MCF 10A (cell line): ENCODE data around the gene C6orf62. TPM values are rescaled to one million over a fixed set of nuclear protein-coding genes. Genes with fewer than 3 reads are reported as not detected.
"Not testable (repeated sequence)": the region's sequence is repeated elsewhere in the genome, so short reads cannot be mapped to it uniquely, and the experiment has no call there.

Source experiments
- BruUV-seq: library from RNA; stranded (reverse); fragments of 400-500 nt; replicated peaks from 2 replicates; lab custom pipeline; 2021; lab: Mats Ljungman, UMichigan
- CTCF ChIA-PET: fragments of 300-600 bp; sonication (Branson Sonifier 250); formaldehyde crosslinking; extraction: SDS; loops from one replicate; lab custom pipeline; 2021; ENCODE audit warnings: antibody characterized with exemption, inconsistent platforms; lab: Yijun Ruan, JAX
- POLR2A ChIA-PET: fragments of 300-600, 350-650 bp; sonication (Branson Sonifier 250); formaldehyde crosslinking; extraction: SDS; loops from one replicate; lab custom pipeline; 2020; ENCODE audit warnings: antibody characterized with exemption, inconsistent platforms; lab: Yijun Ruan, JAX
- DNase-seq: peaks from one replicate; pipeline ENCODE4 v3.0.0-alpha.2; 2018; ENCODE audit not compliant: unreplicated experiment
- H3K27ac Mint-ChIP-seq: one replicate; pipeline ENCODE4 v1.8.0; 2022; ENCODE audit warnings: mild to moderate bottlenecking, low read depth, mixed read lengths; ENCODE audit not compliant: unreplicated experiment
- H3K27me3 Mint-ChIP-seq: one replicate; pipeline ENCODE4 v1.8.0; 2022; ENCODE audit warnings: mixed read lengths; ENCODE audit not compliant: insufficient read depth, unreplicated experiment
- H3K36me3 Mint-ChIP-seq: one replicate; pipeline ENCODE4 v1.8.0; 2022; ENCODE audit warnings: mild to moderate bottlenecking, moderate library complexity, mixed read lengths; ENCODE audit not compliant: insufficient read depth, unreplicated experiment
- H3K4me1 Mint-ChIP-seq: one replicate; pipeline ENCODE4 v1.8.0; 2022; ENCODE audit warnings: mixed read lengths; ENCODE audit not compliant: insufficient read depth, unreplicated experiment
- H3K4me3 Mint-ChIP-seq: one replicate; pipeline ENCODE4 v1.8.0; 2022; ENCODE audit warnings: mild to moderate bottlenecking, moderate library complexity, mixed read lengths; ENCODE audit not compliant: unreplicated experiment
- H3K9me3 Mint-ChIP-seq: one replicate; pipeline ENCODE4 v1.8.0; 2022; ENCODE audit warnings: mixed read lengths; ENCODE audit not compliant: unreplicated experiment
- CTCF ChIP-seq: fragments of 200-600 bp; IDR thresholded peaks from one replicate; pipeline ENCODE4 v1.8.0; 2022; ENCODE audit warnings: antibody characterized with exemption, mild to moderate bottlenecking; ENCODE audit not compliant: unreplicated experiment
- intact Hi-C: fragments of 100-400 bp; cut with micrococcal nuclease; formaldehyde crosslinking; loops from 2 replicates; pipeline ENCODE4 v1.14.1; 2022
- total RNA-seq: library from RNA; stranded (reverse); gene quantifications from 2 replicates; pipeline ENCODE4 v1.2.3, GENCODE V29; 2022

C6orf62 gene
- total RNA-seq, 1 experiment from 2014 or later = 96.2 TPM

- Mint-ChIP-seq H3K4me1 (peaks cover 20% of the 10 kb centered on the region), H3K4me3 (peak overlapping the region; percentile 94), H3K27ac (no peak overlapping the region), H3K27me3 (no peaks in the 10 kb centered on the region), H3K9me3 (no peaks in the 10 kb centered on the region), H3K36me3 (peaks cover 41% of the 10 kb centered on the region)
- intact Hi-C loops = no loop called here
- CTCF ChIA-PET = interaction anchor here (0.5 to 3.2 kb wide), 5 partner anchors 9 to 1328 kb away, joined by 3 to 36 read pairs (median 4); no protein-coding TSS in a partner anchor
- no peak for TF ChIP-seq CTCF
- DNase-seq = no peak
- POLR2A ChIA-PET = interaction anchor here (0.7 to 3.0 kb wide), 2 partner anchors 18 to 895 kb away, joined by 3 to 26 read pairs; partner anchors contain the start of gene KIAA0319
- no TSS peak for BruUV-seq
Observed at GRCh38 chr6:24664046-24664987, 54.6 kb downstream of the C6orf62 start.

- Mint-ChIP-seq H3K4me1 (peaks cover 25% of the 10 kb centered on the region), H3K4me3 (no peak overlapping the region), H3K9me3 (no peaks in the 10 kb centered on the region), H3K36me3 (peaks cover 49% of the 10 kb centered on the region), H3K27me3 (no peaks in the 10 kb centered on the region), H3K27ac (no peak overlapping the region)
- ChIA-PET CTCF (interaction anchor here (1.5 kb wide), 1 partner anchor 82 kb away, joined by 7 read pairs; no protein-coding TSS in a partner anchor), POLR2A (interaction anchor here (0.6 kb wide), 2 partner anchors 79 to 1344 kb away, joined by 3 read pairs; no protein-coding TSS in a partner anchor)
- no peak for DNase-seq
- no TSS peak for BruUV-seq
- intact Hi-C loops = no loop called here
- TF ChIP-seq CTCF = no peak
Observed at GRCh38 chr6:24663189-24663588, 55.8 kb downstream of the C6orf62 start.

- CTCF ChIA-PET = interaction anchor here (1.5 kb wide), 1 partner anchor 81 kb away, joined by 7 read pairs; no protein-coding TSS in a partner anchor
- Mint-ChIP-seq H3K27me3 (no peaks in the 10 kb centered on the region), H3K9me3 (no peaks in the 10 kb centered on the region), H3K27ac (no peak overlapping the region), H3K4me3 (no peak overlapping the region), H3K36me3 (peaks cover 56% of the 10 kb centered on the region), H3K4me1 (peaks cover 25% of the 10 kb centered on the region)
- no peak for DNase-seq
- no peak for TF ChIP-seq CTCF
- intact Hi-C loops = no loop called here
- no TSS peak for BruUV-seq
- POLR2A ChIA-PET = no interaction called here
Observed at GRCh38 chr6:24662236-24662635, 56.7 kb downstream of the C6orf62 start.

GRCh38 chr6:24661759-24662158, 57.2 kb downstream of the C6orf62 start:
- DNase-seq, H3K4me3 Mint-ChIP-seq, H3K27ac Mint-ChIP-seq, POLR2A ChIA-PET, H3K27me3 Mint-ChIP-seq, H3K9me3 Mint-ChIP-seq, BruUV-seq, intact Hi-C loops: not testable (repeated sequence)
- H3K36me3 Mint-ChIP-seq = peaks cover 56% of the 10 kb centered on the region
- peaks cover 25% of the 10 kb centered on the region for H3K4me1 Mint-ChIP-seq
- CTCF ChIA-PET = interaction anchor here (0.5 to 1.5 kb wide), 2 partner anchors 81 to 1474 kb away, joined by 3 to 7 read pairs; no protein-coding TSS in a partner anchor
